Fibroblast of lung (primary cell): ENCODE data around the gene JARID2. TPM values are rescaled to one million over a fixed set of nuclear protein-coding genes. Genes with fewer than 3 reads are reported as not detected.

Experiments
- DNase-seq, 2 donors: peaks; one replicate each; pipeline versions ENCODE4 v3.0.0 to v3.0.0-alpha.2; 2010; ENCODE audit warnings: low read depth in 2 of 2
- H2AFZ ChIP-seq: 2 replicates; pipeline ENCODE4 v1.5.1; 2012; ENCODE audit warnings: low read length, control low read depth, inconsistent platforms
- H3K27ac ChIP-seq: 2 replicates; pipeline ENCODE4 v1.5.1; 2011; ENCODE audit warnings: low read length, control low read depth; ENCODE audit not compliant: insufficient read depth
- H3K27me3 ChIP-seq: 2 replicates; pipeline ENCODE4 v1.5.1; 2011; ENCODE audit warnings: mild to moderate bottlenecking, low read length; ENCODE audit not compliant: control insufficient read depth, insufficient read depth
- H3K36me3 ChIP-seq: 2 replicates; pipeline ENCODE4 v1.5.1; 2011; ENCODE audit warnings: low read length; ENCODE audit not compliant: control insufficient read depth, insufficient read depth
- H3K4me1 ChIP-seq: 2 replicates; pipeline ENCODE4 v1.5.1; 2011; ENCODE audit warnings: low read length; ENCODE audit not compliant: control insufficient read depth, insufficient read depth; ENCODE audit errors: extremely low read depth
- H3K4me2 ChIP-seq: 2 replicates; pipeline ENCODE4 v1.5.1; 2011; ENCODE audit warnings: low read length, control low read depth; ENCODE audit not compliant: insufficient read depth; ENCODE audit errors: extremely low read depth
- H3K4me3 ChIP-seq, 4 experiments: fragments of 200-600 bp in 1 of 4; sonication (generic) in 1 of 4; replicated peaks in 1 of 4; 2 replicates each; pipeline ENCODE4 v1.5.1; 2011 to 2016; ENCODE audit warnings: low read length in 4 of 4, low read depth in 3 of 4, mild to moderate bottlenecking in 3 of 4, control low read depth in 2 of 4, inconsistent platforms in 1 of 4, mixed read lengths in 1 of 4; ENCODE audit not compliant: insufficient read depth in 1 of 4; ENCODE audit errors: control extremely low read depth in 1 of 4
- H3K79me2 ChIP-seq: 2 replicates; pipeline ENCODE4 v1.5.1; 2012; ENCODE audit warnings: mild to moderate bottlenecking, low read length, inconsistent platforms; ENCODE audit not compliant: control insufficient read depth, insufficient read depth
- H3K9ac ChIP-seq: 2 replicates; pipeline ENCODE4 v1.5.1; 2011; ENCODE audit warnings: mild to moderate bottlenecking, low read length, control low read depth; ENCODE audit not compliant: insufficient read depth
- H3K9me3 ChIP-seq: 2 replicates; pipeline ENCODE4 v1.5.1; 2012; ENCODE audit warnings: low read depth, low read length; ENCODE audit not compliant: control insufficient read depth, insufficient read depth
- H4K20me1 ChIP-seq: 2 replicates; pipeline ENCODE4 v1.5.1; 2011; ENCODE audit warnings: low read length; ENCODE audit not compliant: control insufficient read depth, insufficient read depth; ENCODE audit errors: extremely low read depth
- EZH2 ChIP-seq: IDR thresholded peaks from 2 replicates; pipeline ENCODE4 v1.5.1; 2012; ENCODE audit warnings: low read length, control low read depth, mild to moderate bottlenecking; ENCODE audit errors: missing control alignments
- polyA plus RNA-seq, 2 donors: library from polyadenylated mRNA; depleted of rRNA in 1 of 2; stranded (reverse) in 1 of 2; unstranded in 1 of 2; fragments of >200 nt; gene quantifications; 2 replicates each; pipeline ENCODE4 v1.2.1, GENCODE V29; 2011 to 2012; ENCODE audit warnings: missing spikeins in 1 of 2
- total RNA-seq: library from RNA; depleted of rRNA; stranded (reverse); fragments of >200 nt; gene quantifications from 2 replicates; pipeline ENCODE4 v1.2.1, GENCODE V29; 2014
- TF ChIP-seq, protein P1 (sequence below), 2 donors: IDR thresholded peaks in 1 of 2; conservative IDR thresholded peaks in 1 of 2; 1 replicate in 1 of 2; 2 replicates in 1 of 2; pipeline ENCODE4 v1.5.1; 2011 to 2012; ENCODE audit warnings: low read length in 2 of 2, control low read depth in 1 of 2, inconsistent platforms in 1 of 2, low read depth in 1 of 2, mild to moderate bottlenecking in 1 of 2

JARID2 gene
- total and polyA plus RNA-seq, 2 donors (not counting 1 experiment from before 2014, with no cell fraction given), result 5.0 to 8.2 TPM

DNA sequence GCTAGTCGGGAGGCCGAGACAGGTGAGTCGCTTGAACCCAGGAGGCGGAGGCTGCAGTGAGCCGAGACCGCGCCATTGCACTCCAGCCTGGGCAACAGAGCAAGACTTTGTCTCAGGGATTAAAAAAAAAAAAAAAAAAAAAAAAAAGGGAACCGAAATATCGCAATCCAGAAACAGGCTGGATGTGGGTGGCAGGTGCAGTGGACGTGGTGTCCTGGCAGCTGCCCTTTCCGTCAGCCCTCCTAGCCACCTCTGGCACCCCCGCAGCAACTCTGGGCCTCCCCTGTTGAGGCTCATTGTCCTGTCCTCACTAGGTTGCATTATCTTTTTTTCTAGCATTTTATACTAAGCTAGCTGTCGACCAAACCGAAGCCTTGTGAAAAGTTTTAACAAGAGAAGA is 303.5 kb downstream of the JARID2 start:
- H3K27ac ChIP-seq, result no peak overlapping the region
- no peak overlapping the region for H3K4me2 ChIP-seq
- H3K79me2 ChIP-seq, result no peaks in the 10 kb centered on the region
- H3K4me3 ChIP-seq, result no peak overlapping the region
- no peaks in the 10 kb centered on the region for H4K20me1 ChIP-seq
- DNase-seq, result no peak
- TF ChIP-seq, protein P1, sequence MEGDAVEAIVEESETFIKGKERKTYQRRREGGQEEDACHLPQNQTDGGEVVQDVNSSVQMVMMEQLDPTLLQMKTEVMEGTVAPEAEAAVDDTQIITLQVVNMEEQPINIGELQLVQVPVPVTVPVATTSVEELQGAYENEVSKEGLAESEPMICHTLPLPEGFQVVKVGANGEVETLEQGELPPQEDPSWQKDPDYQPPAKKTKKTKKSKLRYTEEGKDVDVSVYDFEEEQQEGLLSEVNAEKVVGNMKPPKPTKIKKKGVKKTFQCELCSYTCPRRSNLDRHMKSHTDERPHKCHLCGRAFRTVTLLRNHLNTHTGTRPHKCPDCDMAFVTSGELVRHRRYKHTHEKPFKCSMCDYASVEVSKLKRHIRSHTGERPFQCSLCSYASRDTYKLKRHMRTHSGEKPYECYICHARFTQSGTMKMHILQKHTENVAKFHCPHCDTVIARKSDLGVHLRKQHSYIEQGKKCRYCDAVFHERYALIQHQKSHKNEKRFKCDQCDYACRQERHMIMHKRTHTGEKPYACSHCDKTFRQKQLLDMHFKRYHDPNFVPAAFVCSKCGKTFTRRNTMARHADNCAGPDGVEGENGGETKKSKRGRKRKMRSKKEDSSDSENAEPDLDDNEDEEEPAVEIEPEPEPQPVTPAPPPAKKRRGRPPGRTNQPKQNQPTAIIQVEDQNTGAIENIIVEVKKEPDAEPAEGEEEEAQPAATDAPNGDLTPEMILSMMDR (conservative IDR thresholded peaks at IDR 0.05 in 1 of 2, IDR thresholded peaks at IDR 0.05 in 1 of 2; ENCODE audit: low read depth in 1 of 2, low read length in 2 of 2), result no peak
- TF ChIP-seq EZH2, result no peak
- H3K9me3 ChIP-seq, result no peaks in the 10 kb centered on the region
- H2AFZ ChIP-seq, result no peak overlapping the region
- H3K9ac ChIP-seq, result no peak overlapping the region
- no peaks in the 10 kb centered on the region for H3K27me3 ChIP-seq
- H3K36me3 ChIP-seq, result peaks cover 2% of the 10 kb centered on the region
- no peaks in the 10 kb centered on the region for H3K4me1 ChIP-seq

DNA sequence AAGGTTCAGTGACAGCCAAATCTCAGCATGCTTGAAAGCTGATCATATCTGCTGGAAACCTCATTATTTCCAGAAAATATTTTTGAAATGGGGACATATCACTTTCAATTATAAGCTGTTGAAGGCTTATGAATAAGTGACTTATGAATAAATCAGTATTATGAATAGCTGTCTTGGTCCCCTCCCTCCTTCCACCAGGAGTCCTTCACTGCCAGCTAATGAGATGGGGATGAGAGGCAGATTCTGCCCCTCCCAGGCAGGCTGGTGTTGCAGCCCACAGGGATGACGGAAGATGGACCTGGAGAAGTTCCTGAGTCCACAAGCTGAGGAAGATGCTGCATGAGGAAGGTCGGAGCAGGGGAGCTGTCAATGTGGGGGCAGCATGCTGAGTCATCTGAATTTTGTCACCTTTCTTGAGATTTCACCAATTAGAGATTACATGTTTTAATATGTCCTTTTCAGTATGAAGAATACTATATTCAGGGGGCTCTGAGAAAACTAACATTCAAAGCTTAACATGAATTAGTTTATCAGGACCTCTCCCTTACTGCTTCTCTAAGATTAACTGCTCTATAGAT is 304.8 kb downstream of the JARID2 start:
- Histone ChIP-seq H3K79me2 (no peaks in the 10 kb centered on the region), H4K20me1 (no peaks in the 10 kb centered on the region), H3K9me3 (no peaks in the 10 kb centered on the region), H3K4me3 (no peak overlapping the region), H2AFZ (no peak overlapping the region), H3K9ac (no peak overlapping the region), H3K4me2 (no peak overlapping the region), H3K27me3 (no peaks in the 10 kb centered on the region), H3K36me3 (peaks cover 2% of the 10 kb centered on the region), H3K27ac (no peak overlapping the region), H3K4me1 (no peaks in the 10 kb centered on the region)
- no peak for DNase-seq
- TF ChIP-seq EZH2, result no peak
- TF ChIP-seq, protein P1 (conservative IDR thresholded peaks at IDR 0.05 in 1 of 2, IDR thresholded peaks at IDR 0.05 in 1 of 2; ENCODE audit: low read depth in 1 of 2, low read length in 2 of 2), result no peak

DNA sequence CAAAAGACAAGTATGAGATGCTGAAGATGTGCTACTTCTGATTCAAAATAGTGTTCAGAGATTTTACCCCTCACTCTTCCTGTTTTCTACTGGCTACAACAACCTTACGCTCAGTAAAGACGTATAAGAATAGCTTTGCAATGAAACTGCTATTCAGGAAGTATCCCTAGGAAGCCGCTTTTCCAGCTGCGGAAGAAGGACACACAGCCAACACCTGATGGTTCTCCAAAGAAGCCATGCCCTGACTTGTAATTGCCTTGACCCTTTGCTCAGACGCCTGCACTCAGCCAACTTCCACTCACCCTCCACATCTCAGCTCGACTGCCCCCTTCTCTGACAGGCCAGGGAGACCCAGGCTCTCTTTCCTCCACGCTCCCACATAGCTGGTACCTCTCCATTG is 305.4 kb downstream of the JARID2 start:
- Histone ChIP-seq H3K4me2 (no peak overlapping the region), H3K36me3 (peaks cover 2% of the 10 kb centered on the region), H3K27me3 (no peaks in the 10 kb centered on the region), H3K4me3 (no peak overlapping the region), H4K20me1 (no peaks in the 10 kb centered on the region), H2AFZ (no peak overlapping the region), H3K9me3 (no peaks in the 10 kb centered on the region), H3K79me2 (no peaks in the 10 kb centered on the region), H3K27ac (no peak overlapping the region), H3K4me1 (no peaks in the 10 kb centered on the region), H3K9ac (no peak overlapping the region)
- no peak for TF ChIP-seq EZH2
- TF ChIP-seq, protein P1 (conservative IDR thresholded peaks at IDR 0.05 in 1 of 2, IDR thresholded peaks at IDR 0.05 in 1 of 2; ENCODE audit: low read depth in 1 of 2, low read length in 2 of 2), result no peak
- DNase-seq, result no peak
